Activated CD8-positive, alpha-beta memory T cell treated with anti-CD3 and anti-CD28 coated beads for 24 hours (primary cell): ENCODE data around the gene PDE5A.

Experiments used
- DNase-seq: peaks from one replicate; pipeline ENCODE4 v3.0.0-alpha.2; 2020

Gene PDE5A

DNA sequence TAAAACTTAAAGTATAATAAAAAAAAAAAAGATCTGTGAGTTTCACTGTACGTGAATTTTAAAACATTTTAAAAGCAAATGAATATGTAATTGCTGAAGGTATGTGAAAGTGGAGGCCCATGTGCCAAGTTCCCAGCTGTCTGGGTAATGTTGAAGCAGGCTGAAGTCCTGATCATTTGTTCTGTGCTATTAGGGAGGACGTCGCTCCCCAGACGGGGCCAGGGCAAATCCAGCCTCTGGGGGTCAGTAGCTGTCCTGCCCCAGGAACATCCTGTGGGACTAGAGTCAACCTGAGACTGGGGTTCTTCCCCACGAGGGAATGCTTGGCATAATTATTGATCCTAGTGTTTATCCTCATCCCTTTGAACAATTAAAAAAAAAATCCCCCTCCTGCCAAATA lies 48.8 kb downstream of the PDE5A start:
- DNase-seq, result no peak

DNA sequence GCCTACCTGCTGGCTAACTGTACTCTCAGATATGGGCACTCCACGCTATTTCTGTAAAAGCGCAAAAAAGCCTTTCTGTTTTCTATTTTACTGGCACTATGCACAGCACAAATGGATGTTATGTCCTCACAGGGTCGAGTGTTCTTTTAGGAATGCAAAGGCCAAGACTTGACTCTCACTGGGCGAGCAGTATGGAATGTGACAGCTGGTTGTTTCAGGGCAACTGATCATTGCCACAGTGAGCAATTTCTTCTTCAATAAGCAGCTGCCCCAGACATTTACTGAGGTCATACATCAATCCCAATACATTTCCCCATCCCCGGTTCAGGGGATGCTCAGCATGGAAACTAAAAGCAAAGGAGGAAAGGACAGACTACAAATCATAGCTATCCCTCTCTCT lies 58.2 kb downstream of the PDE5A start:
- no peak for DNase-seq

DNA sequence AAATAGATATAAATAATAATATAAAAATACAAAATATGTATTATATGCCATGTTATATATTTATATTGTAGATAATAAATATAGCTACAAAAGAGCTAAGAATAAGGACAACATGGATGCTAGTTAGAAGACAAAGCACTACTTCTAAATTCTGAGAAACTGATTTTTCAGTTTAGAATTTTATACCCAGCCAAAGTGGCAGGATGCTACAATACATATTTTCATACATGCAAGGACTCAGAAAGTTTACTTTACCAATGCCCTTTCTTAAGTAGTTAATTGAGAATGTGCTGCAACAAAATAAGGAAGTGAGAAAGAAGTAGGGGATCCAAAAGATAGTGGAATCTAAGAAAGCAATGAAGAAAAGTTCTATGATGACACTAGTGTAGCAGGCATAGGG lies 64.5 kb downstream of the PDE5A start:
- no peak for DNase-seq

DNA sequence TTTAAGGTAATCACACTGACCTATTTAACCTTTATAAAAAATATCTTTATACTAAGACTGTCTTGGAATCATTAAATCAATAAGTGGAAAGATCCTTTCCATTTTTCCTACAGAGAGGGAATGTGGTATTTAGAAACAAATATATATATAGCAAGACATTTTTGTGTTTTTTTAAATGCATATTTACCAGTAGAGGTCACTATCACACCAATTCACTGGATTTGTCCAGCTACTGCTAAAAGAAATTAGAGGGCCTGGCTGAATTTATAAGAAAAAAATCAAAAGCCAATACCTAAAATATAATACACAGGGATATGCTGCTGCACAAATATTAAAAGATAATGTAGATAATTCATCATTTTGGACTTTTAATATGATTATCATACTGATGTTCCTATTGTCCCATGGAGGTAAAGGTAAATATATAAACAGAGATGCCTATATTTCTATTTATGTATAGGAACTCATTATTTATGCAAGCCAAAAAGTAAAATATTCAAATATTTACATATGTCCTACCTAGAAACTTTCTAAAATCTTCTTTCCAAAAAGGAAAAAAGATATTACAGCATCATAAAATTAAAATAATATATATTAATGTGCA lies 69.5 kb downstream of the PDE5A start:
- DNase-seq, result no peak

DNA sequence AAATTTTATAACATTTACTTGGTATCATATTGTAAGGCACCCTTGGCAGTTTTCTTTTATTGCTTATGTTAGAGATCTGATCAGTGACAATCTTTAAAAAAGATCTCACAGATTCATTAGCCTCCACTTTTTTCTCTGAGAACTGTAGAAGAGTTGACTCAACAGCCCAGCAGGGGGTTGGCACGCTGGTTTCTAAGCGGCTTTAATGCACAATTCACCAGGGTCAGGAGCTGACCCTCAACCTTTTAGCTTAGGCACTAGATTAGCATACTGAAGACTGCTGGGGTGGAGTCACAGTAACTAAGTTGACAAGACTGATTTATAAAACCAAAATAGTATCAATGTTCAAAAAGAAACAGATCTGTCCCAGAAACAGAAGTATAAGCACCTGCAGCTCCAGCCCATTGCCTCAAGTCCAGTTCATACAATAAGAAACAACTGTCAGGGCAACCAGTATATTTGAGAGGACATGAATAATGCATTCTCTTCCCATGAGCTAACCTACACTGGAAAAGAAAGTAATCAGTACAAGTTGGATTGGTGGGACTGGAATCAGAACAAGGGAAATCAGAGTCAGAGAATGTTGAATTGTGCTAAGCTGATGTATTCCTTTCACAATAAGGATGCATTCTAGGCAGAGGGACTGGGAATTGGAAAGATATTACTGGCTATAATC lies 77.6 kb downstream of the PDE5A start:
- DNase-seq, result no peak

DNA sequence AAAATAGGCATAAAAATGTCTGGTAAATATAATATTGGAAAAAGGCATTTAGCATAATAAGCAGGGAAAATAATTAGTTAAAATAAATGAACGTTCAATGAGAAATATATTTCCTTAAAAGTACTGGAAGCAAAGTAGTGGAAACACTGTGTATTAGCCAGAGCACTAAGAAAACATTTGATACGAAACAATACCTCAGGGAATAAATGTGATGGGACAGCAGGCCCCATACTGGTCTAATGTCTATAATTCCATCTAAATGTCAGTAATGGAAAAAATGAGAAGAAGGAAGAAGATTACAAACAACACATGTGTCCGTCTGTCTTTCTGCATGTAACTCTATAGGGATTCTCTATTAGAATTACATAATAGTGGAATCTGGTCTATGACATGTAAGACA lies 79.0 kb downstream of the PDE5A start:
- DNase-seq, result no peak

DNA sequence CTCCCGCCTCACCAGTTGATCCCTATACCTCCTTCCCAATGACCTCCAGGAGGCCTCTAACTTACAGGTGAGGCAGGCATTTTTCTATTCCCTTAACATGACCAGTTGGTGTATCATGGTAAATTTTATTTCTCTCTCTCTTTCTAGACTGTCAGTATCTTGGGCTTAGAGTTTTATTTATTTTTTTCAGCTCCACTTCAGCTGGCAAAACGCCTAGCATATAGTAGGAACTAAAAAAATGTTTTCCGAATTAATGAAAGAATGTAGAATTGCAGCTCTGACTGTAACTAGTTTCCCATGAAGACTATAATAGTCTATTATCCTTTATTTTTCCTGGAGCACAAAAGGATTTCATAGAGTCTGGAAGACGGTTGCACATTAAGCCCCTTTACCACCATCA lies 84.8 kb downstream of the PDE5A start:
- no peak for DNase-seq

DNA sequence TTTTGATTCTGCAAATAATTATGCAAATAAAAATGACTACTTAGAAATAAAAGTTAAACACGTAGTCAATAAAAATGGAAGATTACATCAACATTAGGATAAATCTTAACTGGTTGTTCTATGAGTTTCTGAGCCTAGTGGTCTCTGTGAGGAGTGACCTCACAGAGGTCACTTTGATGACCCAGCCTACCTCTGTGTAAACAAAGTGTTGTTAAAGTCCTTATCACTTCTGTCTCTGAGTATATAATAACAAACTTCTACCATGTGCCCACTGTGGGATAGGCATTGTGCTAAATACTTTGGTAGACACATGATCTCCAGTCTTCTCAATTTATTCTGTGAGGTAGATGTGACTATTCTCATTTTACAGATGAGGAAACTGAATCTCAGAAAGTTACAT lies 85.4 kb downstream of the PDE5A start:
- DNase-seq, result no peak

DNA sequence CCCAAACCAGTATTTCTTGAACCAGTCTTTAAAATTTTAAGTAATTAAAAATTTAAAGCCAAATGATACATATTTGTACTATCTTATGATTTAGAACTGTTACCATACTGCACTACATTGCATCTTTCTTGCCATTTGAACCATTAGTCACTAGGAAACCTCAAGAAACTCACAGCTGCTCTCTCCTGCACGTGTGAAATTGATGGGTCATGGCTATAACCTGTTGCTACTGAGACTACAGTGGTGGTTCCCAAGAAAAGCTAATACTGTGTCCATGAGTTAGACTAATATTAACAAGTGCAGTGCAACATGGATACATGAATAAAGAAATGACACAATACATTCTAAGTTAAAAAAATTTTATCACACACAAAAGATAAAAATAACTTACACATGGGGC lies 88.4 kb downstream of the PDE5A start:
- no peak for DNase-seq

DNA sequence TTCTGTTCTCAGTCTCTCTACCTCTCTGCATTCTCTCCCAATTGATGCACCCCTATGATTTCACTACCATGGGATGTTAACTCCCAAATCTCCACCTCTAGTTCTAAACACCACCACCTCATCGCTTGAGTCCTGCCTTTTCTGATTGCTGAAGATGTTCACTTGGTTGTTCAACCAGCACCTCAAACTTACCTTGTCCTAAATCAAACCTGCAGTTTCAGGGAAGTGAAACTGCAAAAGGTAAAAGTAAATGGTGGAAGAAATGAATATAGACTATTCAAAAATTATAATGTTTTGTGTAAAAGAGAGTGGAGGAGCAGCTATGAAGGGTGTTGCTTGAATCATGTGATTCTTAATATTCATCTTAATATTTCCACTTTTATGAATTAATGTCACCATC lies 91.0 kb downstream of the PDE5A start:
- no peak for DNase-seq

DNA sequence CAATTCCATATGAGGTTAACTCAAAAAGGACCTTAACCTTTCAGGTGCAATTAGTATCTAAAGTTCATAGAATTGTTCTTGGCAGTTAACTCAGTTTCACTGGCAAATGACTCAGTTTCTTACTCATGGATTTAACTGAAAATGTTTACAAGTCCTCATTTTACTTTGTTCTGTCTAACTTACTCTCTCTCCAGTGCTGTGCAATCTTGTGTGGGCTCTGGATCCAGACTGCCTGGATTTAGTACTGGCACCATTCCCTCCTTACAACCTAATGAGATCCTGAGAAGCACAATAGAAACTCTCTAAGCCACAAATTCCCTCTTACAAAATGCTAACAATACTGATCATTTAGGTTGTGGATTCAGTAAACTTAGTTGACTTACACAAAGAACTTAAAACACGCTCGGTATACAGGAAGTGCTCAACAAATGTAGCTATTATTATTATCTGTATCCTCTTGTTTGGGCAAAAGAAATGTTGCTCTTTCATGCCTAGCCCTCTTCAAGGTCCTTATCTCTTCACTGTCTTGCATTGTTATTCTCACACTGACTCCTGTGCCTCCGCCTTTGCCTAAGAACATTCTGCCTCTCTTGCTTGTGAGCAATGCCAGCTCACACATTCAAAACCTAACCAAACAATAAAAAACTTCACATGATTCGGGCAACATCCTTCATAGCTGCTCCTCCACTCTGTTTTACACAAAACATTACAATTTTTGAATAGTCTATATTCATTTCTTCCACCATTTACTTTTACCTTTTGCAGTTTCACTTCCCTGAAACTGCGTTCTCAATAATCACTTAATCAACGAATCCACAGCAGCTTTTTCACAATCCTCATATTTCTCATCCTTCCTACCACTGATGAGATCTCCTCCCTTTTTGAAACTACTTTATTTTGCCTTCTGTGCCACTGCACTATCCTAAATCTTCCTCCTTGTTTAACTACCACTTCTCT lies 91.8 kb downstream of the PDE5A start:
- no peak for DNase-seq

DNA sequence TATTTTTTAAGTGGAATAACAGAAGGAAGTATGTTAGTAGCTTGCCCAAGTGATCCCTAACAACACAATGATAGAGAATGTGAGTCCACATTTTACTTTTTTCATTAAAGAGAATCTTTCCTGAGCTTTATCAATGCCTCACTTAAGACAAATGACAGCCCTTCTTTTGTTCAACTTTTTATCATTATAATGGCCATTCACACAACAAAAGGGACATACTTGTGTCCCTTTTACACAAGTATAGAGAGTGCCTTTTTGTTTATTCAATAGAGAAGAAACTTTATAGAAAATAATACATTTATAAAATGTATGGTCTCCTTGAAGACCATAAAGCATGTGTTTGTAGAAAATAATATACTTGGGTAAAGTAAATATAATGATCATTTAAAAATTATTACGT lies 96.3 kb downstream of the PDE5A start:
- no peak for DNase-seq

DNA sequence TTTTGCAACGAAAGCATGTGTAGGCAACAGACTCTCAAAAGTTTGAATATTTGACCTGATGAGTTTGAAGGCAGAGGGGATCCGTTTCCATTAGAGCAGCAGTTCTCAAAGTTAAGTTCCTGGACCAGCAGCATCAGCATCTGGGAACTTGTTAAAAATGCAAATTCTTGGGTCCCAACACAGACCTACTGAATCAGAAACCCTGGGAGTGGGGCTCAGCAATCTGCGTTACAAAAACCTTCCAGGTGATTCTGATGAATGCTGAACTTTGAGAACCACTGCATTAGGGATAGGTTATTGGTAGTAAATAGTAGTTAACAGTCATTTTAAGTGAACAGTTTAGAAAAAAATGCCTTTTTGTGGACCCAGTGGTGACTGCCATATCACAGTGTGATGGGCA lies 98.8 kb downstream of the PDE5A start:
- no peak for DNase-seq

DNA sequence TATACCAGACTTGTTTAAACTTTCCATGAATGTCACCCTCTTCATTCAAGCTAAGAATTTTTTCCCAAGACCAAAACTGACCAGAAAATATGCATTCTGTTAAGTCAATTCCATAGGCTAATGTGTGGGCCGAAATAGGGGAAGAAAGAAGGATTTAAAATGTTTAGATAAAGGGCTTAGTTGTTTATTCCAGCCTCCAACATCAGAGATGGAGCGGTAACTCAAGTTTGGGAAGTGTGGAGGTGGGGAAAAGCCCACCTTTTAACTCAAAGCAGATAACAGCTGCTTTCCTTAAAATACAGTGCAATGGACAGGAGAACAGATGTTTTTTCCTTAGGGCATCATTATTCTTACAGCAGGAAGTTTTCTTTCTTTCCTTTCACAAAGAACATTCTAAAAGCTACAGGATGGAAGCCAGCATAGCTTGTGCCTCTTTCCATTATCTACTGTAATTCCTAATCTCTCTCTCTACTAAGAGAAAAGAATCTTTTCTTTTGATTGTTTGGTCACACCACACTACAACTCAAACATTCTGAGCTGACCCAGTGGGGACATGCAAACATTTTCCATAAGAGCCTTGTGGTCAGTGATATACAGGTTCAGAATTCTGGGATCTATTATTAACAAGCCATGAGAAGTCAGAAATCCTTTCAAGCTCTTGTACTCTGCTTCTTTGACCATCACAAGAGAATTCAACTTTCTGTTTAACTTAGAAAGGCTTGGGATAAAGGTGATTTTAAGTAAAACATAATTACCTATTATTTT lies 101.6 kb downstream of the PDE5A start:
- no peak for DNase-seq

DNA sequence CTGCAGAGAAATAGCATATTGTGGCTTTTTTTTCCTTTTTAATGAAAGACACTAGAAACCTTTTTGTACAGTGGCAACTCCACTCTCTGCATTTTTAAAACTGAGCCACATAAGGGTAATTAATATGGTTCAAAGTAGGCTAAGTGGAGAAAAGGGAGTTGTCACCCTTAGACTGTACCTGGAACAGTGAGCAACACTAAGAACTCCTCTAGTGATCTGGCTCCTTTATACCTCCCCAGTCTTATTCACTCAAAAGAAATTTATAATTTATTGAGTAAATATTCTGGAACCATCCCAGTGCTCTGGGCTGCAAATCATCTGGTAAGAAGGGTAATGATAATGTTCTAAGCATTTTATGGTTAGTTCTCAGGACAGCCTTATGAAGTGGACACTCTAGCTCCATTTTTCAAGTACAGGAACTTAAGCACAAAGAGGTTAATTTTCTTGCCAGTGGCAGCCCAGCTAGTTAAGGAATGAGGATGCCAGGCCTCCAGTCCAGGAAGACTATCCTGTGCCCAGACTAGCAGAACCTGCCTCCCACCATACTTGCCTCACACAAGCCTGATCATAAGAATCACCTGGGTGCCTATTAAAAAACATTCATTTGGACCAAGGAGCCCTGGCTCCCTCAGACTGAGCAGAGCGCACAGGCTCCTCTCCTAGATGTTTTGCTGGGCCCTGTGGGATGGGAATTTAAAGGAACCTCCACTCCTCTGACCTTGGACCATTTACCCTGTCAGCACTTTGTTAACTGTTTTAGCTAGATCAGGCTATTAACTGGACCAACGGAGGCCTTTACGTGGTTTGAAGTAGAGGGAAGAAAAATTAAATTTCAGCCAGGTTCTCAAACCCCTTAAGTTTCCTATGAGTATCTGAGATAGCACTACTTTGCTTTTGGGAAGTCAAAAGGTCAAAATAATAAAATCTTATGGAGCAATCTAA lies 102.6 kb downstream of the PDE5A start:
- DNase-seq, result no peak

DNA sequence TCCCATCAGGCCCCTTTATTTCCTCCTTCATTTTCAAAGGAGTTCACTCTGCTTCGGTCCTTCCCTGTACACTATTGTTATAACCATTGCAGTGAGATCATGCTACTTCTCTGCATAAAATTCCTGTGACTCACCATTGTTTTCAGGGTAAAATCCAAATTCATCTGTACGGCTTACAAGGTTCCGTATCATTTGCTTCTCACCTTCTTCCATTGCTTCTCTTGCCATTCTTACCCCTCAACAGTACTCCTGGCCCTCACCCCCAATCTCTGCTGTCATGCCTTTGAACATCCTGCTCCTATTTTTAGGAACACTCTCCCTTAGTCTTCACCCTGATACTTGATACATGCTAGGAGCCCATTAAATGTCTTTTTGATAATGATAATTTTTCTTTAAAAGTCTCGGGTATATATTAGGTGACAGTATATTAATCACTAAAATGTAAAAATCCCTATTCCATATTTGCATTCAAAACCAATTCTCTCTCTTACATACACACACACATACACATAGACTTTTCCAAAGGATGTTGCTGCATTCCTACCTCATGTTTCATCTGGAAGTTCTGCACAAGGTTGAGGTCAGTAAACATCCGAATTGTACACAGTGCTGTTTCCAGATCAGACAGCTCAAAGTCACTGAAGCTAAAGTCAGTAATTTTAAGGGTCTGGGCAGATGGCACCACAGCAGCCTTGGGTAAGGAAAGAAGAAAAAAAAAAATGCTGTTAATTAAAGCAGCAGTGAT lies 103.4 kb downstream of the PDE5A start:
- DNase-seq, result no peak

DNA sequence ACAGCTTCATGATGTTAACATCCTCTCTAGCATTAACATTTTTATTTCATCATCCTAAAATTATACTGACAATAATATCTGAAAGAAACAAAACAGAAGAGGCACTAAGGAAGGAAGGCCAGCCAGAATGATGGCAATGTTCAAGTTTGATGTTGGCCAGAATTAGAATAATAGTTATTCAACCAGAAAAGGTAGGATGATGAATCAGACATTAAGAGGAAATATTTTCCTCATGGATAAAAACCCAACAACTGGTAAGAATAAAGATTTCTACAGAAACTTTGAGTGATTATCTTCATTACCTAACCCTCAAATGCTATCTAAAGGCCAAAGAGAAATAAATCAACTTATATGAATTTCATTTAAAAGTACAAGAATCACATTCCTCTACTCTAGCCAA lies 105.2 kb downstream of the PDE5A start:
- DNase-seq, result no peak

DNA sequence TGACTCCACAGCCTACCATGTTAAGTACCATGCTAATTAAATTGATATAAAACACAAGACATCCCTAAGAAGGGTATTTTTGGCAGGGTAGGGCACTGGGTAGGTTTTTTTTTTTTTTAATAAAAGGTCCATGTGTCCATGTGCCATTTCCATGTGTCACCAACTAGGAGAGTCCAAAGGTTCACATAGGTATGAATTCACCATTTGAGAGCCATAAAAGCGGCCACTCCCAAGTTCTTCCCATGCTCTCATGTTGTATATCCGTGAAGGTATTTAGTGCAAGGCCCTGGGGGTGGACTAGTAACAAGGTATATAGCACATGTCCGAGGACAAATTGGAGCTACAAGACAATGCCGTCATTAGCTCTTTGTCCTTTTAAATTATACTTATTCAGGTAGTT lies 107.3 kb downstream of the PDE5A start:
- no peak for DNase-seq

DNA sequence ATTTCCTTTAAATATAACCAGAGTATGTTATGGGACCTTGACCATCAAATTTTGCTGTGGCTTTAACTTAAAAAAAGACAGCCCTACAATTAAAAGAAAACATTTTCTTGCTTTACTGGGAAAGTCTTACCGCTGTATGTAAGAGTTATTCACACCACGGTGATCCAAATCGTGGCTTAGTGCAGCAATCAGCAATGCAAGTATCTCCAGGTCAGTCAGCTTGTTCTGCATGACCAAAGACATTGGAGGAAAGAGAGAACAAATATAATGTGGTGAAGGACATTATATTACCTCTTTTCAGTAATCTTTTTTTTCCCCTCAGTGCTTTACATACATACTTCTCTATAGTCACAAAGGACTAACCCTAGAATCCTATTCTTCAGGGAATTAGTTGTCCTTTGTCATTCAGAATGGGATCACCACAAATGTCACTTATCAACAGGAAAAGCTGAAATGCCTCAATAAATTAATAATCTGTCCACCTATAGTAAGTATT lies 109.6 kb downstream of the PDE5A start:
- no peak for DNase-seq

DNA sequence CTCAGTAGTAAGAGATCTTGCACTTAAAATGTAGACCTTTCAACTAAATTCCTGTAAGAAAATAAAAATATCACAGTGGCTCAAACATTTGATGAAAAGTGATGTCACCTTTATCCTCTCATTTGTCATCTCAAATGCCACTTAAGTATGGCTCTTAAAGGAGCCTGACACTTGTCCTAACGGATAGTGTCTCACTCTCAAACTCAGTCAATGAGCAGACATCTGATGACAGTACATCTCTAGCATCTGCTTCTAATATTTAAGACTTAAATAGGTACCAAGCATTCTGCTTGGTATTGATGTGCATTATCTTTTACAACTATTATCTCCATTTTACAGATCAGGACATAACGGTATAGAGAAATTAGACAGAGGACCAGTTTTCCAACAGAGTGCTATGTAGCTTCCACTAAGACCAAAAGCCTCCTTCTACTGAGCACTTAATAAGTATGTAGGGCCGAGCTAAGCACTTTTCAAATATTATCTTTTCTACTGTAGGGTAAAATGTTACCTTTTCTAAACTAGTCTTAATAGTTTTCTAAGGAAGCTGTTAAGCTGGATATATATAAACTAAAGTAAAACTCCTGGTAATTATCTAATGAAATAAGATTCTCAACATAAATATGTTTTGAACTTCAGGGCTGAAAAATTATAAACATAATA lies 110.2 kb downstream of the PDE5A start:
- DNase-seq, result no peak
